Activated naive CD8-positive, alpha-beta T cell treated with anti-CD3 and anti-CD28 coated beads, Interleukin-2, amount 10 ng/mL, durations not matched to agents 7 days and 5 days (primary cell): Measurements from ENCODE around the gene ZBTB5. TPM values are rescaled to one million over a fixed set of nuclear protein-coding genes. Genes with fewer than 3 reads are reported as not detected.

Source experiments
- ATAC-seq: fragments of 150-1000 bp; cut with Tn5 transposase; one replicate; pipeline ENCODE4 v1.10.0; 2021; ENCODE audit warnings: low read depth, moderate library complexity
- POLR2A ChIA-PET: fragments of 350-600 bp; sonication (Branson Sonifier 250); formaldehyde crosslinking; loops from one replicate; lab custom pipeline; 2021; ENCODE audit warnings: antibody characterized with exemption; lab: Charles Lee
- DNase-seq: peaks from one replicate; pipeline ENCODE4 v3.0.0; 2021
- H3K27ac Mint-ChIP-seq: one replicate; pipeline ENCODE4 v1.8.0; 2022; ENCODE audit warnings: mild to moderate bottlenecking, mixed read lengths
- H3K27me3 Mint-ChIP-seq: one replicate; pipeline ENCODE4 v1.8.0; 2022; ENCODE audit warnings: mild to moderate bottlenecking, moderate library complexity, mixed read lengths
- H3K36me3 Mint-ChIP-seq: one replicate; pipeline ENCODE4 v1.8.0; 2021; ENCODE audit warnings: mild to moderate bottlenecking, mixed read lengths
- H3K4me1 Mint-ChIP-seq: one replicate; pipeline ENCODE4 v1.8.0; 2021; ENCODE audit warnings: mixed read lengths
- H3K4me3 Mint-ChIP-seq: one replicate; pipeline ENCODE4 v1.8.0; 2022; ENCODE audit warnings: mild to moderate bottlenecking, moderate library complexity, mixed read lengths
- H3K9me3 Mint-ChIP-seq: one replicate; pipeline ENCODE4 v1.8.0; 2021; ENCODE audit warnings: mixed read lengths
- total RNA-seq, 2 experiments: library from RNA; stranded (reverse); gene quantifications; one replicate each; pipeline ENCODE4 v1.2.3, GENCODE V29; 2021

The ZBTB5 gene
- total RNA-seq, 2 experiments from 2014 or later: 12.5 to 13.3 TPM

GRCh38 chr9:37454238-37454637 is 11.0 kb downstream of the ZBTB5 start:
- no peak overlapping the region for H3K4me3 Mint-ChIP-seq
- peaks cover 16% of the 10 kb centered on the region for H3K36me3 Mint-ChIP-seq
- H3K27ac Mint-ChIP-seq: no peak overlapping the region
- ATAC-seq (no peak), DNase-seq (no peak)
- no peaks in the 10 kb centered on the region for H3K27me3 Mint-ChIP-seq
- no peaks in the 10 kb centered on the region for H3K9me3 Mint-ChIP-seq
- POLR2A ChIA-PET: no interaction called here
- peaks cover 16% of the 10 kb centered on the region for H3K4me1 Mint-ChIP-seq

DNA sequence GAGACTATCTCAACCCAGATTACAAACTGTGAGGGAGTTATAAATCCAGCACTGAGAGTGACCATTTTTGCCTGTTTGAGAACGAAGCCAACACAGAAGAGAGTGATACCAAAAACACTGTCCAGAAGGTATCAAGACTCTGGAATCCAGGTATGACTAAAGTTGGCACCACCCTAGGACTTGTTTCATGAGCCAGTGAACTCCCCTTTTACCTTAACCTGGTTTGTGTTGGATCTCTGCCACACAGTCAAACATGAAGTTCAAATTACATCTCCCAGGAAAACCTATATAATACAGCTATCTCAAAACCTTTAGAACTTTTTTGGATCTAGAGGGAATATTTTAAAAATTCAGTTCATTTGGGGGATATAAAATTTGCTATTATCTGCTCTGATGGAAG is 11.4 kb downstream of the ZBTB5 start:
- Mint-ChIP-seq H3K4me1 (peaks cover 16% of the 10 kb centered on the region), H3K27me3 (no peaks in the 10 kb centered on the region), H3K27ac (no peak overlapping the region), H3K36me3 (peaks cover 16% of the 10 kb centered on the region), H3K9me3 (no peaks in the 10 kb centered on the region), H3K4me3 (no peak overlapping the region)
- ATAC-seq (no peak), DNase-seq (no peak)
- POLR2A ChIA-PET: no interaction called here

GRCh38 chr9:37452611-37453010 is 12.6 kb downstream of the ZBTB5 start:
- Mint-ChIP-seq H3K4me1 (peaks cover 18% of the 10 kb centered on the region), H3K27me3 (no peaks in the 10 kb centered on the region), H3K36me3 (peaks cover 15% of the 10 kb centered on the region), H3K9me3 (no peaks in the 10 kb centered on the region), H3K4me3 (no peak overlapping the region), H3K27ac (no peak overlapping the region)
- DNase-seq: no peak
- ATAC-seq: no peak
- POLR2A ChIA-PET: no interaction called here

- Mint-ChIP-seq H3K27ac (no peak overlapping the region), H3K9me3 (no peaks in the 10 kb centered on the region), H3K4me3 (no peak overlapping the region), H3K4me1 (peaks cover 12% of the 10 kb centered on the region), H3K36me3 (peaks cover 13% of the 10 kb centered on the region), H3K27me3 (no peaks in the 10 kb centered on the region)
- ATAC-seq (no peak), DNase-seq (no peak)
- POLR2A ChIA-PET: no interaction called here
Measured at GRCh38 chr9:37451628-37452027, 13.6 kb downstream of the ZBTB5 start.

- POLR2A ChIA-PET: interaction anchor here (0.6 kb wide), 1 partner anchor 9 kb away, joined by 3 read pairs; no protein-coding TSS in a partner anchor
- no peak for DNase-seq
- ATAC-seq: no peak
- H3K36me3 Mint-ChIP-seq: peaks cover 11% of the 10 kb centered on the region
- H3K27ac Mint-ChIP-seq: no peak overlapping the region
- H3K4me3 Mint-ChIP-seq: no peak overlapping the region
- no peaks in the 10 kb centered on the region for H3K9me3 Mint-ChIP-seq
- no peaks in the 10 kb centered on the region for H3K27me3 Mint-ChIP-seq
- peaks cover 5% of the 10 kb centered on the region for H3K4me1 Mint-ChIP-seq
Measured at GRCh38 chr9:37449862-37450632, 15.2 kb downstream of the ZBTB5 start.

DNA sequence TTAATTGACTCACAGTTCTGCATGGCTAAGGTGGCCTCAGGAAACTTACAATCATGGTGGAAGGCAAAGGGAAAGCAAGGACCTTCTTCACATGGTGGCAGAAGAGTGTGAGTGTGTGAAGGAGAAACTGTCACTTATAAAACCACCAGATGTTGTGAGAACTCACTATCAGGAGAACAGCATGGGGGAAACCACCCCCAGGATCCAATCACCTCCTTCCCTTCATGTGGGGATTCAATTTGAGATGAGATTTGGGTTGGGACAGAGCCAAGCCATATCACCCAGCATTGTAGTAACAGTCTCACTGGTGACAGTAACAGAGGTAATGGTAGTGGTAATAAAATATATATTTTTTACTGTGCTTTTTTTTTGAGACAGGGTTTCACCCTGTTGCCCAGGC is 18.1 kb downstream of the ZBTB5 start:
- ATAC-seq (no peak), DNase-seq (no peak)
- H3K27ac Mint-ChIP-seq: no peak overlapping the region
- no peaks in the 10 kb centered on the region for H3K9me3 Mint-ChIP-seq
- peaks cover 5% of the 10 kb centered on the region for H3K4me1 Mint-ChIP-seq
- peaks cover 11% of the 10 kb centered on the region for H3K36me3 Mint-ChIP-seq
- POLR2A ChIA-PET: interaction anchor here (0.5 kb wide), 1 partner anchor 359 kb away, joined by 3 read pairs; no protein-coding TSS in a partner anchor
- no peak overlapping the region for H3K4me3 Mint-ChIP-seq
- H3K27me3 Mint-ChIP-seq: no peaks in the 10 kb centered on the region

DNA sequence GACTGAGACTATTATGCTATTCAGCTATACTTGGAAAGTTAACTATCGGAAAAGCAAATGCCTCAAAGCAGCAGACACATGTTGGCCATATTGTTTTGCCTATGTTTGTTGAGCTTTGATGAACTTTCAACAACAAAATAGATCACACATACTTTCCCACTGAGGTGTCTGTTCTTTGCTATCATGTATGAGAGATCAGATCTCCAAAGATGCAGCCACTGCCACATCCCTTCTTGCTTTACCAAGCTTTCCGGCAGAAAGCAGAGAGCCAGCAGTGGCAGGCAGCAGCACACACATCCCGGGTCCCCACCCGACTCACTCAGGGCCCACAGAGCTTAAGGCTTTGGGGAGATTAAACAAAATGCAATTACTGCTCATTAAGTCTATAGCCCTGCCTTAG is 18.8 kb downstream of the ZBTB5 start:
- H3K27ac Mint-ChIP-seq: no peak overlapping the region

GRCh38 chr9:37445832-37446231 is 19.4 kb downstream of the ZBTB5 start:
- peaks cover 13% of the 10 kb centered on the region for H3K36me3 Mint-ChIP-seq
- peaks cover 3% of the 10 kb centered on the region for H3K4me1 Mint-ChIP-seq
- no peaks in the 10 kb centered on the region for H3K9me3 Mint-ChIP-seq
- DNase-seq (no peak), ATAC-seq (no peak)
- no peak overlapping the region for H3K27ac Mint-ChIP-seq
- POLR2A ChIA-PET: no interaction called here
- no peak overlapping the region for H3K4me3 Mint-ChIP-seq
- no peaks in the 10 kb centered on the region for H3K27me3 Mint-ChIP-seq

More for the DNA sequence above, 18.8 kb downstream of the ZBTB5 start:
- no peak for DNase-seq
- no peak for ATAC-seq
- peaks cover 10% of the 10 kb centered on the region for H3K36me3 Mint-ChIP-seq
- no peaks in the 10 kb centered on the region for H3K9me3 Mint-ChIP-seq
- peaks cover 3% of the 10 kb centered on the region for H3K4me1 Mint-ChIP-seq
- no peaks in the 10 kb centered on the region for H3K27me3 Mint-ChIP-seq
- H3K4me3 Mint-ChIP-seq: no peak overlapping the region
- POLR2A ChIA-PET: no interaction called here

GRCh38 chr9:37444890-37445289 is 20.4 kb downstream of the ZBTB5 start:
- POLR2A ChIA-PET: no interaction called here
- peaks cover 10% of the 10 kb centered on the region for H3K36me3 Mint-ChIP-seq
- H3K4me1 Mint-ChIP-seq: peaks cover 3% of the 10 kb centered on the region
- H3K9me3 Mint-ChIP-seq: no peaks in the 10 kb centered on the region
- ATAC-seq (no peak), DNase-seq (no peak)
- no peak overlapping the region for H3K4me3 Mint-ChIP-seq
- H3K27ac Mint-ChIP-seq: no peak overlapping the region
- no peaks in the 10 kb centered on the region for H3K27me3 Mint-ChIP-seq

- Mint-ChIP-seq H3K9me3 (no peaks in the 10 kb centered on the region), H3K27me3 (no peaks in the 10 kb centered on the region), H3K27ac (no peak overlapping the region), H3K4me3 (no peak overlapping the region), H3K36me3 (peaks cover 8% of the 10 kb centered on the region), H3K4me1 (peaks cover 3% of the 10 kb centered on the region)
- ATAC-seq (no peak), DNase-seq (no peak)
- POLR2A ChIA-PET: interaction anchor here (0.6 to 1.3 kb wide), 2 partner anchors 16 to 20 kb away, joined by 3 read pairs; no protein-coding TSS in a partner anchor
Measured at GRCh38 chr9:37443566-37443965, 21.7 kb downstream of the ZBTB5 start.

GRCh38 chr9:37442556-37442955 is 22.7 kb downstream of the ZBTB5 start:
- H3K9me3 Mint-ChIP-seq: no peaks in the 10 kb centered on the region
- H3K27me3 Mint-ChIP-seq: no peaks in the 10 kb centered on the region
- H3K27ac Mint-ChIP-seq: no peak overlapping the region
- ATAC-seq: no peak
- no peak for DNase-seq
- H3K4me1 Mint-ChIP-seq: no peaks in the 10 kb centered on the region
- H3K36me3 Mint-ChIP-seq: peaks cover 8% of the 10 kb centered on the region
- H3K4me3 Mint-ChIP-seq: no peak overlapping the region
- POLR2A ChIA-PET: interaction anchor here (1.3 kb wide), 1 partner anchor 21 kb away, joined by 3 read pairs; no protein-coding TSS in a partner anchor

DNA sequence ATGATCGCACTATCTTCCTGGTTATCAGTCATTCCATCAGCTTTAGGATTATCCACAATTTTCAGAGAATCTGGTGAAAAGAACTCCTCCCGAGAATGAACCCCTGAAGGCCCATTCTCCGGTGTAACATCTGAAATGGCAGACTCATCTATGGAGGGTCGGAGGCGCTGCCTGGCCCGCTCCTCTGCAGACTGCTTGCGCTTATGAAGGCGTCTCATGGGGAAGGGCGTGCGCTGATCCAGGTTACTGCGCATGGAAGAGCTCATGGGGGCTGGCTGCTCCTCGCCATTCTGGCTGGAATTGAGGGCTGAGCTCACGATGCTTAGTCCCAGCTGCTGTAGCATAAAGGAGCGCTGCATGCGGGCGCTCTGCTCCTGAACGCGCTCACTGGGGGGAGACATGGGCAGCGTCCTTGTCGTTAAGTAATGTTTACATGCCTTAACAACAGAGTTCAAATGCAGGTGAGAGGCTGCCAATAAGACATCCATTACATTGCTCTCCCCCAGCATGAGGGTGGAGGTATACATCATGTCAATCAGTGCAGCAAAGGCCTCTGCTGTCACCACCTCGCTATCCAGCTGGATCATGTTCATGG is 23.4 kb downstream of the ZBTB5 start:
- no peak overlapping the region for H3K27ac Mint-ChIP-seq
- POLR2A ChIA-PET: no interaction called here

DNA sequence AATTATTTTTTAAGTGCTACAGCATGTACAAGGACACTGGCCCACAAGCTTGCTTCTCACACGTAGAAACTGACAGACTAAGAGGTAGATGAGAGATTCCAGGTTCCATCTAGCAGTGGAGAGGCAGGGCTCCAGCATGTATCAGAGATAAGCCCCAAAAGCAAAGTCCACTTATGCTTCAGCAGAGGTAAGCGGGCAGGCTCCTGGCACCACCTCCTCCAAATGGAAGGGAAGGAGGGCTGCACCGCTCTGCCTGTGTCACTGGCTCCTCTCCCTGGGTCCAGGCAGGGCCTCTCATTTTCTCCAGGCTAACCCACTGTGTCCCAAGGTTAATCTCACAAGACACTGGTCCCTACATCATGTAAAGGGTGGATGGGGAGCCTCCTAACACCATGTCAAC is 26.9 kb downstream of the ZBTB5 start:
- Mint-ChIP-seq H3K27ac (no peak overlapping the region), H3K36me3 (peaks cover 8% of the 10 kb centered on the region), H3K9me3 (no peaks in the 10 kb centered on the region), H3K27me3 (no peaks in the 10 kb centered on the region), H3K4me3 (no peak overlapping the region), H3K4me1 (no peaks in the 10 kb centered on the region)
- ATAC-seq: no peak
- no peak for DNase-seq
- POLR2A ChIA-PET: no interaction called here

More for the DNA sequence above, 23.4 kb downstream of the ZBTB5 start:
- Mint-ChIP-seq H3K27me3 (no peaks in the 10 kb centered on the region), H3K4me1 (no peaks in the 10 kb centered on the region), H3K4me3 (no peak overlapping the region), H3K9me3 (no peaks in the 10 kb centered on the region), H3K36me3 (peaks cover 8% of the 10 kb centered on the region)
- DNase-seq (no peak), ATAC-seq (no peak)

- no peaks in the 10 kb centered on the region for H3K9me3 Mint-ChIP-seq
- POLR2A ChIA-PET: no interaction called here
- ATAC-seq (no peak), DNase-seq (no peak)
- no peaks in the 10 kb centered on the region for H3K4me1 Mint-ChIP-seq
- no peaks in the 10 kb centered on the region for H3K27me3 Mint-ChIP-seq
- no peak overlapping the region for H3K4me3 Mint-ChIP-seq
- H3K36me3 Mint-ChIP-seq: peaks cover 8% of the 10 kb centered on the region
- no peak overlapping the region for H3K27ac Mint-ChIP-seq
Measured at GRCh38 chr9:37437621-37438020, 27.6 kb downstream of the ZBTB5 start.
